GM12892 (cell line): Measurements from ENCODE around the gene PPP2CA.
A peak's percentile ranks its signal among the peaks of the same experiment; 100 is the strongest.
"Not testable (repeated sequence)": the region's sequence is repeated elsewhere in the genome, so short reads cannot be mapped to it uniquely, and the experiment has no call there.

ENCODE experiments used
- DNase-seq: peaks from one replicate; pipeline ENCODE4 v3.0.0; 2011; ENCODE audit not compliant: insufficient read length
- FAIRE-seq: peaks from 2 replicates; lab custom pipeline; 2011; peaks lifted over from hg19 to GRCh38; lab: Jason Lieb, UNC
- POLR2A ChIP-seq: IDR thresholded peaks from 2 replicates; pipeline ENCODE4 v1.6.1; 2011; ENCODE audit warnings: low read depth, low read length, control low read depth
- POLR2AphosphoS5 ChIP-seq: IDR thresholded peaks from 2 replicates; pipeline ENCODE4 v1.6.1; 2011; ENCODE audit warnings: low read depth, low read length, control low read depth
- TAF1 ChIP-seq: IDR thresholded peaks from 2 replicates; pipeline ENCODE4 v1.6.1; 2011; ENCODE audit warnings: low read depth, mild to moderate bottlenecking, control low read depth, low read length, borderline replicate concordance

PPP2CA gene

GRCh38 chr5:134177369-134178095 lies 48.3 kb downstream of the PPP2CA start:
- DNase-seq (no peak), FAIRE-seq (peak; percentile 33)
- TF ChIP-seq POLR2AphosphoS5 = no peak
- TF ChIP-seq POLR2A = no peak

- FAIRE-seq (peak; percentile 94), DNase-seq (peak; percentile 69)
- TF ChIP-seq TAF1 = peak; percentile 91
- peak; percentile 99 for TF ChIP-seq POLR2AphosphoS5
- peak; percentile 100 for TF ChIP-seq POLR2A
Observed at GRCh38 chr5:134176511-134177368, 49.1 kb downstream of the PPP2CA start, which contains the start of gene SKP1. TSS of gene SKP1 (minus strand) at chr5:134176950. CDS start at chr5:134174022, 2,928 bp downstream.

GRCh38 chr5:134175921-134176510 lies 49.9 kb downstream of the PPP2CA start:
- FAIRE-seq = peak; percentile 76
- no peak for TF ChIP-seq TAF1
- TF ChIP-seq POLR2AphosphoS5 = no peak
- no peak for TF ChIP-seq POLR2A
- peak; percentile 13 for DNase-seq

- DNase-seq (no peak), FAIRE-seq (no peak)
- no peak for TF ChIP-seq TAF1
Observed at GRCh38 chr5:134174841-134175839, 50.7 kb downstream of the PPP2CA start.

GRCh38 chr5:134171972-134172371 lies 53.9 kb downstream of the PPP2CA start:
- TF ChIP-seq POLR2AphosphoS5 = no peak
- no peak for TF ChIP-seq POLR2A
- TF ChIP-seq TAF1 = no peak
- DNase-seq (no peak), FAIRE-seq (no peak)

- no peak for DNase-seq
- TF ChIP-seq POLR2A (no peak), TAF1 (no peak), POLR2AphosphoS5 (no peak)
- no peak for FAIRE-seq
Observed at GRCh38 chr5:134162592-134162991, 63.3 kb downstream of the PPP2CA start.

- no peak for FAIRE-seq
- DNase-seq = no peak
Observed at GRCh38 chr5:134161513-134162395, 64.1 kb downstream of the PPP2CA start.

GRCh38 chr5:134153657-134154056 lies 72.2 kb downstream of the PPP2CA start:
- TF ChIP-seq POLR2AphosphoS5 = no peak
- FAIRE-seq (no peak), DNase-seq (no peak)

More at GRCh38 chr5:134161513-134162395, 64.1 kb downstream of the PPP2CA start:
- TF ChIP-seq POLR2AphosphoS5 = no peak
- no peak for TF ChIP-seq POLR2A

- TF ChIP-seq TAF1 (no peak), POLR2A (0 out of 2 replicates have a peak, but pooled peaks have one; percentile 14)
- no peak for FAIRE-seq
- DNase-seq = no peak
Observed at GRCh38 chr5:134153241-134153640, 72.6 kb downstream of the PPP2CA start.

GRCh38 chr5:134152173-134152832 lies 73.6 kb downstream of the PPP2CA start:
- not testable (repeated sequence) for DNase-seq

GRCh38 chr5:134151723-134152122 lies 74.2 kb downstream of the PPP2CA start:
- FAIRE-seq = peak; percentile 44
- TF ChIP-seq TAF1 (no peak), POLR2AphosphoS5 (no peak)
- DNase-seq = no peak

More at GRCh38 chr5:134152173-134152832, 73.6 kb downstream of the PPP2CA start:
- not testable (repeated sequence) for FAIRE-seq
